HepG2 (cell line): ENCODE data around the gene CISD1. TPM values are rescaled to one million over a fixed set of nuclear protein-coding genes. Genes with fewer than 3 reads are reported as not detected.

Experiments
- ATAC-seq: fragments of 200-7000 bp; cut with Tn5 transposase; 3 replicates; pipeline ENCODE4 v1.9.1; 2020; ENCODE audit warnings: mild to moderate bottlenecking, moderate library complexity
- BruUV-seq: library from RNA; stranded (reverse); fragments of 400-500 nt; replicated peaks from 2 replicates; lab custom pipeline; 2021; lab: Mats Ljungman, UMichigan
- CTCF ChIA-PET: fragments of 300-600 bp; formaldehyde crosslinking; extraction: SDS; loops from one replicate; lab custom pipeline; 2021; ENCODE audit warnings: low total read pairs, inconsistent platforms, low intra/inter-chr PET ratio; lab: Yijun Ruan, JAX
- POLR2A ChIA-PET: fragments of 350-600 bp; sonication (Branson Sonifier 250); formaldehyde crosslinking; loops from one replicate; lab custom pipeline; 2020; ENCODE audit warnings: antibody characterized with exemption, inconsistent platforms; lab: Yijun Ruan, JAX
- DNase-seq: peaks from one replicate; pipeline ENCODE4 v3.0.0-alpha.2; 2015; ENCODE audit warnings: low spot score
- FAIRE-seq: peaks from 3 replicates; lab custom pipeline; 2011; peaks lifted over from hg19 to GRCh38; lab: Jason Lieb, UNC
- H2AFZ ChIP-seq: one replicate; pipeline ENCODE4 v1.6.1; 2011; ENCODE audit warnings: low read length, inconsistent platforms
- H3K27ac ChIP-seq: fragments of 300-600 bp; 3 replicates; pipeline ENCODE4 v1.8.0; 2011; ENCODE audit warnings: mixed run types, mild to moderate bottlenecking, mixed read lengths, low read length, inconsistent platforms; ENCODE audit not compliant: insufficient read depth; ENCODE audit errors: extremely low read length
- H3K27me3 ChIP-seq, 2 experiments: fragments of 200-600 bp in 1 of 2; 2 replicates in 1 of 2; 3 replicates in 1 of 2; pipeline versions ENCODE4 v1.6.0 to v1.8.0; 2011; ENCODE audit warnings: low read length in 2 of 2, mild to moderate bottlenecking in 2 of 2, moderate library complexity in 2 of 2, inconsistent platforms in 1 of 2; ENCODE audit not compliant: insufficient read depth in 2 of 2, control insufficient read depth in 1 of 2
- H3K36me3 ChIP-seq, 2 experiments: fragments of 200-600 bp in 1 of 2; replicated peaks in 1 of 2; 2 replicates in 1 of 2; 3 replicates in 1 of 2; pipeline versions ENCODE4 v1.5.1 to v1.8.0; 2011; ENCODE audit warnings: low read length in 2 of 2, inconsistent platforms in 1 of 2; ENCODE audit not compliant: insufficient read depth in 2 of 2, control insufficient read depth in 1 of 2
- H3K4me1 ChIP-seq: 2 replicates; pipeline ENCODE4 v1.5.1; 2012; ENCODE audit warnings: low read length, inconsistent platforms; ENCODE audit not compliant: insufficient read depth
- H3K4me2 ChIP-seq: 2 replicates; pipeline ENCODE4 v1.6.0; 2011; ENCODE audit warnings: low read depth, low read length, inconsistent platforms
- H3K4me3 ChIP-seq, 3 experiments: fragments of 200-600 bp in 1 of 3; sonication (generic), shearing (Covaris generic) in 1 of 3; replicated peaks in 1 of 3; 2 replicates each; pipeline ENCODE4 v1.5.1; 2011 to 2016; ENCODE audit warnings: low read length in 3 of 3, inconsistent platforms in 2 of 3, low read depth in 2 of 3, mild to moderate bottlenecking in 2 of 3, control low read depth in 1 of 3, mixed read lengths in 1 of 3; ENCODE audit not compliant: insufficient read depth in 1 of 3
- H3K79me2 ChIP-seq: one replicate; pipeline ENCODE4 v1.6.1; 2011; ENCODE audit warnings: low read length, inconsistent platforms; ENCODE audit not compliant: insufficient read depth
- H3K9ac ChIP-seq: 2 replicates; pipeline ENCODE4 v1.6.0; 2011; ENCODE audit warnings: mild to moderate bottlenecking, low read depth, low read length, inconsistent platforms; ENCODE audit not compliant: insufficient read depth
- H3K9me3 ChIP-seq: 2 replicates; pipeline ENCODE4 v1.5.1; 2012; ENCODE audit warnings: mild to moderate bottlenecking, low read length
- H4K20me1 ChIP-seq: 2 replicates; pipeline ENCODE4 v1.6.0; 2011; ENCODE audit warnings: inconsistent platforms, mild to moderate bottlenecking, low read length, moderate library complexity; ENCODE audit not compliant: insufficient read depth
- ISX ChIP-seq: sonication (generic); formaldehyde crosslinking; conservative IDR thresholded peaks from 2 replicates; pipeline ENCODE4 v1.5.0; 2020; ENCODE audit warnings: missing genetic modification reagents
- KLF6 ChIP-seq: IDR thresholded peaks from 2 replicates; pipeline ENCODE4 v1.8.0; 2016; ENCODE audit warnings: missing biosample characterization, missing genetic modification reagents
- NFIC ChIP-seq: IDR thresholded peaks from 2 replicates; pipeline ENCODE4 v1.6.1; 2012; ENCODE audit warnings: mild to moderate bottlenecking, low read length, inconsistent platforms
- PCBP1 ChIP-seq: fragments of 200-400 bp; formaldehyde crosslinking; IDR thresholded peaks from 2 replicates; pipeline ENCODE4 v1.6.1; 2017; ENCODE audit warnings: mild to moderate bottlenecking, low read depth, low read length, borderline replicate concordance
- SMAD3 ChIP-seq: sonication (generic); formaldehyde crosslinking; IDR thresholded peaks from 2 replicates; pipeline ENCODE4 v1.4.0; 2020; ENCODE audit warnings: missing genetic modification reagents
- SNAPC4 ChIP-seq: sonication (generic); formaldehyde crosslinking; IDR thresholded peaks from 2 replicates; pipeline ENCODE4 v1.4.0; 2020; ENCODE audit warnings: mild to moderate bottlenecking, missing genetic modification reagents
- TGIF2 ChIP-seq: IDR thresholded peaks from 2 replicates; pipeline ENCODE4 v1.6.1; 2016; ENCODE audit warnings: control low read depth, missing compliant biosample characterization
- TRAFD1 ChIP-seq: sonication (generic); formaldehyde crosslinking; IDR thresholded peaks from 2 replicates; pipeline ENCODE4 v1.5.1; 2020; ENCODE audit warnings: missing genetic modification reagents, mild to moderate bottlenecking, borderline replicate concordance
- ZFP36 ChIP-seq: fragments of 150-350 bp; IDR thresholded peaks from 2 replicates; pipeline ENCODE4 v1.6.1; 2018; ENCODE audit warnings: borderline replicate concordance, low read length, low read depth; ENCODE audit not compliant: partially characterized antibody
- ZFP36L1 ChIP-seq: sonication (generic); formaldehyde crosslinking; IDR thresholded peaks from 2 replicates; pipeline ENCODE4 v1.8.0; 2022; ENCODE audit warnings: mild to moderate bottlenecking, missing genetic modification reagents, moderate library complexity
- ZNF260 ChIP-seq: sonication (generic); formaldehyde crosslinking; IDR thresholded peaks from 2 replicates; pipeline ENCODE4 v1.4.0; 2020; ENCODE audit warnings: missing genetic modification reagents, low read depth, mild to moderate bottlenecking, borderline replicate concordance
- ZNF33B ChIP-seq: sonication (generic); formaldehyde crosslinking; IDR thresholded peaks from 2 replicates; pipeline ENCODE4 v1.5.1; 2020; ENCODE audit warnings: mild to moderate bottlenecking, missing genetic modification reagents
- ZNF501 ChIP-seq: sonication (generic); formaldehyde crosslinking; IDR thresholded peaks from 2 replicates; pipeline ENCODE4 v1.5.1; 2020; ENCODE audit warnings: mild to moderate bottlenecking, moderate library complexity, missing genetic modification reagents
- ZNF615 ChIP-seq: sonication (generic); formaldehyde crosslinking; IDR thresholded peaks from 2 replicates; pipeline ENCODE4 v1.5.0; 2020; ENCODE audit warnings: mild to moderate bottlenecking, missing genetic modification reagents, borderline replicate concordance
- ZNF629 ChIP-seq: sonication (generic); formaldehyde crosslinking; conservative IDR thresholded peaks from 2 replicates; pipeline ENCODE4 v1.5.0; 2020; ENCODE audit warnings: missing genetic modification reagents
- ZSCAN22 ChIP-seq: sonication (generic); formaldehyde crosslinking; IDR thresholded peaks from 2 replicates; pipeline ENCODE4 v1.4.0; 2020; ENCODE audit warnings: mild to moderate bottlenecking, missing genetic modification reagents
- WGBS: methylation state at CpG from one replicate; pipeline ENCODE4 v1.1.6; 2017; ENCODE audit warnings: low lambda C conversion rate; 5-methylcytosine and 5-hydroxymethylcytosine counted together
- in situ Hi-C: cut with HindIII; loops from 2 replicates; pipeline ENCODE4 v1.10.0; 2017; ENCODE audit warnings: low pct_unique_long_range_greater_than_20kb; ENCODE audit not compliant: extremely low pct_ligation_motif_present
- intact Hi-C: fragments of 100-400 bp; cut with micrococcal nuclease; formaldehyde crosslinking; loops from one replicate; pipeline ENCODE4 v1.10.0; 2022; ENCODE audit not compliant: unreplicated experiment
- polyA plus RNA-seq, 8 experiments: library from polyadenylated mRNA; depleted of rRNA in 3 of 8; stranded (reverse) in 7 of 8; unstranded in 1 of 8; fragments of >200 nt; fragmentation: Illumina TruSeq in 4 of 8; extraction: Trizol in 4 of 8; gene quantifications; 2 replicates each; pipeline versions ENCODE4 v1.2.1 to v1.2.3, GENCODE V29; 2011 to 2016; ENCODE audit warnings: low read depth in 4 of 8, missing spikeins in 1 of 8, mixed read lengths in 1 of 8; ENCODE audit not compliant: insufficient read depth in 1 of 8
- total RNA-seq, 5 experiments: library from RNA; depleted of rRNA; stranded (reverse); fragments of >200 nt; fragmentation: Illumina TruSeq; extraction: Trizol; gene quantifications; 2 replicates each; pipeline ENCODE4 v1.2.3, GENCODE V29; 2016; ENCODE audit warnings: low read depth in 1 of 5
- TF ChIP-seq, protein P1 (sequence below): sonication (generic); formaldehyde crosslinking; IDR thresholded peaks from 2 replicates; pipeline ENCODE4 v1.8.1; 2023; ENCODE audit warnings: mild to moderate bottlenecking, inconsistent platforms, moderate library complexity, missing genetic modification reagents, borderline replicate concordance

CISD1 gene
- total and polyA plus RNA-seq, 2 of the 13 experiments (the other 11 are each of a cell fraction or from before 2014, with no cell fraction given), result 63.4 to 78.9 TPM

DNA sequence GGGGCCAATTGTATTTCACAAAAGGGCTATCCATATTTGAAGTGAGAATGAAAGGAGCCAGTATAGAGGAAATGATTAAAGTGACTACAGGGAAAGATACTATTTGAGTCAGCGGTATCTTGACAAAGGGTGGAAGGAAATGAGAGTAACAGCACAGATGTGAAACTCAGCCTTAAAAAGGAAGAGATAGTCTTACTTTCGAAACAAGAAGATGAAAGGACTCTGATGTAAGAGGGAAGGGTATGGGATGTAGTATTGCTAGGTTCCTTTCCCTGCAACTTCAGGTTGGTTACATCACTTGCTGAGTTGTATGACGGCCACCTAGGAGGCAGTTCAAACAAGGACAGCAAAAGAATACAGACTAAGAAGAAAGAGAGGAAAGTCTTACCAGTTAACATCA, 13.7 kb downstream of the CISD1 start:
- H3K9ac ChIP-seq, result no peak overlapping the region
- no peaks in the 10 kb centered on the region for H3K4me1 ChIP-seq
- DNase-seq, result no peak
- no peak for FAIRE-seq
- no peak overlapping the region for H3K4me3 ChIP-seq
- no peaks in the 10 kb centered on the region; a peak in 1 of 5 replicates for H3K27me3 ChIP-seq
- H2AFZ ChIP-seq, result no peak overlapping the region
- no peak overlapping the region for H3K27ac ChIP-seq
- TF ChIP-seq SMAD3 (CRISPR knock-in tag) (no peak), TGIF2 (CRISPR knock-in tag) (no peak), ZNF629 (CRISPR knock-in tag) (no peak), NFIC (no peak), PCBP1 (no peak), ZFP36 (no peak), ZNF260 (CRISPR knock-in tag) (no peak), ZNF501 (no peak), ISX (CRISPR knock-in tag) (no peak), ZSCAN22 (CRISPR knock-in tag) (no peak), TRAFD1 (CRISPR knock-in tag) (no peak), ZFP36L1 (no peak), SNAPC4 (CRISPR knock-in tag) (no peak), ZNF33B (no peak), ZNF615 (CRISPR knock-in tag) (no peak), KLF6 (CRISPR knock-in tag) (no peak)
- TF ChIP-seq, protein P1, sequence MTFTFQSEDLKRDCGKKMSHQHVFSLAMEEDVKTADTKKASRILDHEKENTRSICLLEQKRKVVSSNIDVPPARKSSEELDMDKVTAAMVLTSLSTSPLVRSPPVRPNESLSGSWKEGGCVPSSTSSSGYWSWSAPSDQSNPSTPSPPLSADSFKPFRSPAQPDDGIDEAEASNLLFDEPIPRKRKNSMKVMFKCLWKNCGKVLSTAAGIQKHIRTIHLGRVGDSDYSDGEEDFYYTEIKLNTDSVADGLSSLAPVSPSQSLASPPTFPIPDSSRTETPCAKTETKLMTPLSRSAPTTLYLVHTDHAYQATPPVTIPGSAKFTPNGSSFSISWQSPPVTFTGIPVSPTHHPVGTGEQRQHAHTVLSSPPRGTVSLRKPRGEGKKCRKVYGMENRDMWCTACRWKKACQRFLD (CRISPR knock-in tag), result no peak
- intact Hi-C loops (no loop called here), in situ Hi-C loops (no loop called here)
- H3K4me2 ChIP-seq, result no peak overlapping the region
- BruUV-seq, result no TSS peak
- ChIA-PET POLR2A (interaction anchor here (2.8 kb wide), 1 partner anchor 13 kb away, joined by 7 read pairs; the partner anchor contains the start of gene CISD1), CTCF (no interaction called here)
- ATAC-seq, result no peak
- H3K79me2 ChIP-seq, result no peaks in the 10 kb centered on the region
- H3K9me3 ChIP-seq, result no peaks in the 10 kb centered on the region
- no peaks in the 10 kb centered on the region for H4K20me1 ChIP-seq
- peaks cover 0 to 29% of the 10 kb centered on the region in 2 experiments; a peak in 4 of 5 replicates for H3K36me3 ChIP-seq
- 96% methylated on average over 3 of the region's 3 CpGs for WGBS
